OCI-LY7 (cell line): ENCODE measurements around the gene RIN3. TPM values are rescaled to one million over a fixed set of nuclear protein-coding genes. Genes with fewer than 3 reads are reported as not detected.

Experiments used
- BruUV-seq: library from RNA; stranded (reverse); fragments of 400-500 nt; replicated peaks from 2 replicates; lab custom pipeline; 2021; lab: Mats Ljungman, UMichigan
- CTCF ChIA-PET: fragments of 300-600 bp; sonication (Branson Sonifier 250); formaldehyde crosslinking; loops from one replicate; lab custom pipeline; 2022; ENCODE audit warnings: antibody characterized with exemption; ENCODE audit not compliant: unreplicated experiment; lab: Charles Lee
- POLR2A ChIA-PET: fragments of 300-600 bp; sonication (Branson Sonifier 250); formaldehyde crosslinking; loops from one replicate; lab custom pipeline; 2022; ENCODE audit warnings: antibody characterized with exemption; lab: Charles Lee
- DNase-seq: peaks from one replicate; pipeline ENCODE4 v3.0.0-alpha.2; 2015; ENCODE audit warnings: low spot score
- H2AFZ ChIP-seq: fragments of 200-600 bp; sonication (generic), shearing (Covaris generic); 2 replicates; pipeline ENCODE4 v1.6.1; 2014; ENCODE audit warnings: mild to moderate bottlenecking, antibody characterized with exemption, low read length, moderate library complexity
- H3K27ac ChIP-seq: fragments of 200-600 bp; sonication (generic); 2 replicates; pipeline ENCODE4 v1.5.1; 2014; ENCODE audit warnings: mixed run types, low read depth, mild to moderate bottlenecking, moderate library complexity, low read length, inconsistent platforms; ENCODE audit not compliant: poor library complexity, severe bottlenecking
- H3K36me3 ChIP-seq: fragments of 200-600 bp; sonication (generic); 2 replicates; pipeline ENCODE4 v1.6.1; 2014; ENCODE audit warnings: mild to moderate bottlenecking, antibody characterized with exemption, low read length, moderate library complexity, mixed read lengths; ENCODE audit not compliant: insufficient read depth
- H3K4me1 ChIP-seq: fragments of 200-600 bp; sonication (generic); 2 replicates; pipeline ENCODE4 v1.5.1; 2014; ENCODE audit warnings: mild to moderate bottlenecking, low read length; ENCODE audit not compliant: insufficient read depth, poor library complexity, severe bottlenecking
- H3K4me2 ChIP-seq: fragments of 200-600 bp; sonication (generic); 2 replicates; pipeline ENCODE4 v1.6.1; 2014; ENCODE audit warnings: mild to moderate bottlenecking, low read length
- H3K4me3 ChIP-seq: fragments of 200-600 bp; sonication (generic); 2 replicates; pipeline ENCODE4 v1.5.1; 2014; ENCODE audit warnings: mild to moderate bottlenecking, low read depth, low read length; ENCODE audit not compliant: poor library complexity, severe bottlenecking
- H3K79me2 ChIP-seq: fragments of 200-600 bp; sonication (generic); 2 replicates; pipeline ENCODE4 v1.6.1; 2016; ENCODE audit warnings: low read depth, mild to moderate bottlenecking, low read length, moderate library complexity, mixed read lengths; ENCODE audit not compliant: insufficient read depth
- H3K9me2 ChIP-seq: fragments of 200-600 bp; sonication (generic); 2 replicates; pipeline ENCODE4 v1.6.1; 2016; ENCODE audit warnings: mild to moderate bottlenecking, low read length, mixed read lengths; ENCODE audit not compliant: insufficient read depth
- H3K9me3 ChIP-seq: fragments of 200-600 bp; sonication (generic); 2 replicates; pipeline ENCODE4 v1.6.1; 2014; ENCODE audit warnings: mild to moderate bottlenecking, mixed run types, low read length, mixed read lengths
- H4K20me1 ChIP-seq: fragments of 200-600 bp; sonication (generic); 2 replicates; pipeline ENCODE4 v1.6.1; 2014; ENCODE audit warnings: mild to moderate bottlenecking, antibody characterized with exemption, low read length, moderate library complexity, mixed read lengths; ENCODE audit not compliant: insufficient read depth
- EZH2phosphoT487 ChIP-seq: fragments of 200-600 bp; sonication (generic); IDR thresholded peaks from 2 replicates; pipeline ENCODE4 v1.6.1; 2018; ENCODE audit warnings: low read depth, borderline replicate concordance, mild to moderate bottlenecking, mixed run types, antibody characterized with exemption, low read length, moderate library complexity, mixed read lengths
- intact Hi-C: fragments of 100-400 bp; cut with micrococcal nuclease; formaldehyde crosslinking; loops from one replicate; pipeline ENCODE4 v1.10.0; 2022; ENCODE audit not compliant: unreplicated experiment
- total RNA-seq, 2 experiments: library from RNA; depleted of rRNA in 1 of 2; stranded (reverse); fragments of >200 nt in 1 of 2; shearing (Covaris generic) in 1 of 2; gene quantifications; 2 replicates each; pipeline ENCODE4 v1.2.3, GENCODE V29; 2014 to 2022
- TF ChIP-seq, protein P1 (sequence below): fragments of 200-600 bp; sonication (generic); conservative IDR thresholded peaks from 2 replicates; pipeline ENCODE4 v1.5.1; 2014; ENCODE audit warnings: mild to moderate bottlenecking, antibody characterized with exemption, low read length, moderate library complexity, mixed read lengths

RIN3 gene
- total RNA-seq, 2 experiments from 2014 or later = not detected

GRCh38 chr14:92684801-92685560 is 171.4 kb downstream of the RIN3 start:
- Histone ChIP-seq H2AFZ (no peak overlapping the region), H3K36me3 (no peaks in the 10 kb centered on the region), H3K9me3 (no peaks in the 10 kb centered on the region), H3K4me2 (no peak overlapping the region), H3K9me2 (no peaks in the 10 kb centered on the region), H3K79me2 (no peaks in the 10 kb centered on the region), H3K4me3 (no peak overlapping the region), H3K4me1 (no peaks in the 10 kb centered on the region), H3K27ac (no peak overlapping the region), H4K20me1 (no peaks in the 10 kb centered on the region)
- ChIA-PET CTCF (interaction anchor here (0.5 to 0.6 kb wide), 3 partner anchors 32 to 392 kb away, joined by 3 to 14 read pairs (median 3); no protein-coding TSS in a partner anchor), POLR2A (interaction anchor here (0.6 to 1.1 kb wide), 2 partner anchors 14 to 15 kb away, joined by 3 read pairs; no protein-coding TSS in a partner anchor)
- DNase-seq = peak; percentile 19
- TF ChIP-seq, protein P1, sequence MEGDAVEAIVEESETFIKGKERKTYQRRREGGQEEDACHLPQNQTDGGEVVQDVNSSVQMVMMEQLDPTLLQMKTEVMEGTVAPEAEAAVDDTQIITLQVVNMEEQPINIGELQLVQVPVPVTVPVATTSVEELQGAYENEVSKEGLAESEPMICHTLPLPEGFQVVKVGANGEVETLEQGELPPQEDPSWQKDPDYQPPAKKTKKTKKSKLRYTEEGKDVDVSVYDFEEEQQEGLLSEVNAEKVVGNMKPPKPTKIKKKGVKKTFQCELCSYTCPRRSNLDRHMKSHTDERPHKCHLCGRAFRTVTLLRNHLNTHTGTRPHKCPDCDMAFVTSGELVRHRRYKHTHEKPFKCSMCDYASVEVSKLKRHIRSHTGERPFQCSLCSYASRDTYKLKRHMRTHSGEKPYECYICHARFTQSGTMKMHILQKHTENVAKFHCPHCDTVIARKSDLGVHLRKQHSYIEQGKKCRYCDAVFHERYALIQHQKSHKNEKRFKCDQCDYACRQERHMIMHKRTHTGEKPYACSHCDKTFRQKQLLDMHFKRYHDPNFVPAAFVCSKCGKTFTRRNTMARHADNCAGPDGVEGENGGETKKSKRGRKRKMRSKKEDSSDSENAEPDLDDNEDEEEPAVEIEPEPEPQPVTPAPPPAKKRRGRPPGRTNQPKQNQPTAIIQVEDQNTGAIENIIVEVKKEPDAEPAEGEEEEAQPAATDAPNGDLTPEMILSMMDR = no peak
- no peak for TF ChIP-seq EZH2phosphoT487
- BruUV-seq = no TSS peak
- intact Hi-C loops = no loop called here

GRCh38 chr14:92685784-92686355 is 172.3 kb downstream of the RIN3 start:
- no peak for DNase-seq
- Histone ChIP-seq H3K4me3 (no peak overlapping the region), H3K79me2 (no peaks in the 10 kb centered on the region), H3K36me3 (no peaks in the 10 kb centered on the region), H3K9me3 (no peaks in the 10 kb centered on the region), H3K4me1 (no peaks in the 10 kb centered on the region), H3K27ac (no peak overlapping the region), H3K9me2 (no peaks in the 10 kb centered on the region), H2AFZ (no peak overlapping the region), H3K4me2 (no peak overlapping the region), H4K20me1 (no peaks in the 10 kb centered on the region)
- intact Hi-C loops = loop anchor here (2.0 kb wide), 1 partner anchor 97 kb away; no protein-coding TSS in a partner anchor
- ChIA-PET POLR2A (interaction anchor here (0.6 to 1.3 kb wide), 4 partner anchors 13 to 348 kb away, joined by 3 to 4 read pairs (median 3); no protein-coding TSS in a partner anchor), CTCF (no interaction called here)
- TF ChIP-seq, protein P1 = no peak
- no peak for TF ChIP-seq EZH2phosphoT487
- BruUV-seq = no TSS peak
